ENCODE results near the gene DEF6.

DEF6 gene

DNA sequence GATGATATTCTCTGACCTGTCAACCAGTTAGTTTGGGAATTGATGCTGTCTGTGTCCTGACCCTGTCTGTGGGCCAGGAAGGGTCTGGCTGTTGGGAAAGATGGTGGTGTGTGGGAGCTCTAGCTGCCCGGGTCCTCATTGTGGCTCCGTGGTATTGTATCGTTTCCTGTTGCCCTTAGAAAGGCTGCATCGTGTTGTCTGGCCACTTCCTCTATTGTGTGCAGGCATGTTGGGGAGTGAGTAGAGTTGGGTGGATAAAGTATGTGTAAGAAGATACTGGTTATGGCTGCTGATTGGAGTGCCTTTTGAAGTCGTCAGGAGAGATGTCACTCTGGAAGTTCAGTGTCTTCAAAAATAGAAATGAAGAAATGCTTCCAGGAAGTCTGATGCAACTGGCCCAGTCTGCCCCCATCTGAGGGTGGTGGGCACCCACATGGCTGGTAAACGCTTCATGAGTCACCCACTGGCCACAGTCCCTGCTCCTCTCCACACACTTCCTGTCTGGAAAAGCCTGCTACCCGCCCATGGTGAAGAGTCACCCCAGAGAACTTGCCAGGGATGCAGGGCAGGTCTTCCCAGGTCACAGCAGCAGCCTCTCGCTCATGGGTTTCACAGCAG is 72.6 kb downstream of the DEF6 start:
- DNase-seq (ENCODE audit: low read depth in 4 of 4, low spot score in 1 of 4): peak in 1 of 4 experiments; percentile 34

DNA sequence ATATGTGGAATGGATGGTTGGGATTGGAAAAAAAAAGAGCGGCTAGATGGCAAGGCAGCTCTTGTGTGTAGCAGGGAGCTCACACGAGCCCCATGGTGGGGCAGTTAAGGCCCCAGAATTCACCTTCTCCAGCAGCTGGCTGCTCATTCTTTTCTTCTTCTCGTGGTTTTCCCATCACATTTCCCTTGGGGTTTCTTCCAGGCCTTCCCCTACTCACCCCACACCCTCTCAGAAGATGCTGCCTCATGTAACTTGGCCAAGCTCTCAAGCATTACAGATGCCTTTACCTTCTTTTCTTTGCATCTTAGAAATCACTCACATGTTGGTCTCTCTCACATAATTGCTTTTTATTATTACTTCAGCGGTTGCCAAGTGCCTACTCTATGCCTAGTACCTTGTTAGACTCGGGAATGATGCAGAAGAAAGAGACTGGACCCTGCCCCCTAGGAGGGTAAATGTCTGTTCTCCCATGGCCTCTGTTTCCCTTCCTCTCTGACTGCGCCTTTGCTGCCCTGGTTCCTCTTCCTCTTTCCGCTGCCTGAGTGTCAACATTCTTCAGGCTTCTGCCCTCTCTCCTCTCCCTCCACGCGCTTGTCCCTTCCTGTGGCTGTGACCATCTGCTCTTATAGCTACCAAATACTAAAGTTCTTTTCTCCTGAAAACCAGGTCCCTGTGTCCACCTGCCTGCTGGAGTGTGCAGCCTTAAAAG is 73.3 kb downstream of the DEF6 start:
- DNase-seq (ENCODE audit: low read depth in 4 of 4, low spot score in 1 of 4): no peak
